Adipocyte (in vitro differentiated cells): ENCODE data around the gene NUP210.

Source experiments
- DNase-seq: peaks from one replicate; pipeline ENCODE4 v3.0.0-alpha.2; 2015; ENCODE audit warnings: low read depth
- H3K27me3 ChIP-seq: replicated peaks from 2 replicates; pipeline ENCODE4 v1.7.0; 2013; ENCODE audit warnings: mild to moderate bottlenecking, low read length, moderate library complexity; ENCODE audit not compliant: control insufficient read depth, insufficient read depth
- H3K36me3 ChIP-seq: 2 replicates; pipeline ENCODE4 v1.7.0; 2013; ENCODE audit warnings: low read length, mild to moderate bottlenecking, moderate library complexity; ENCODE audit not compliant: control insufficient read depth, insufficient read depth, severe bottlenecking
- H3K4me1 ChIP-seq: 2 replicates; pipeline ENCODE4 v1.7.0; 2013; ENCODE audit warnings: mild to moderate bottlenecking, low read length, moderate library complexity; ENCODE audit not compliant: control insufficient read depth, insufficient read depth
- H3K4me3 ChIP-seq: 2 replicates; pipeline ENCODE4 v1.7.0; 2013; ENCODE audit warnings: mild to moderate bottlenecking, low read length, moderate library complexity
- H3K9ac ChIP-seq: 2 replicates; pipeline ENCODE4 v1.7.0; 2013; ENCODE audit warnings: mild to moderate bottlenecking, low read length, moderate library complexity
- H3K9me3 ChIP-seq: 2 replicates; pipeline ENCODE4 v1.7.0; 2013; ENCODE audit warnings: mild to moderate bottlenecking, low read length, moderate library complexity; ENCODE audit not compliant: control insufficient read depth

Gene NUP210

DNA sequence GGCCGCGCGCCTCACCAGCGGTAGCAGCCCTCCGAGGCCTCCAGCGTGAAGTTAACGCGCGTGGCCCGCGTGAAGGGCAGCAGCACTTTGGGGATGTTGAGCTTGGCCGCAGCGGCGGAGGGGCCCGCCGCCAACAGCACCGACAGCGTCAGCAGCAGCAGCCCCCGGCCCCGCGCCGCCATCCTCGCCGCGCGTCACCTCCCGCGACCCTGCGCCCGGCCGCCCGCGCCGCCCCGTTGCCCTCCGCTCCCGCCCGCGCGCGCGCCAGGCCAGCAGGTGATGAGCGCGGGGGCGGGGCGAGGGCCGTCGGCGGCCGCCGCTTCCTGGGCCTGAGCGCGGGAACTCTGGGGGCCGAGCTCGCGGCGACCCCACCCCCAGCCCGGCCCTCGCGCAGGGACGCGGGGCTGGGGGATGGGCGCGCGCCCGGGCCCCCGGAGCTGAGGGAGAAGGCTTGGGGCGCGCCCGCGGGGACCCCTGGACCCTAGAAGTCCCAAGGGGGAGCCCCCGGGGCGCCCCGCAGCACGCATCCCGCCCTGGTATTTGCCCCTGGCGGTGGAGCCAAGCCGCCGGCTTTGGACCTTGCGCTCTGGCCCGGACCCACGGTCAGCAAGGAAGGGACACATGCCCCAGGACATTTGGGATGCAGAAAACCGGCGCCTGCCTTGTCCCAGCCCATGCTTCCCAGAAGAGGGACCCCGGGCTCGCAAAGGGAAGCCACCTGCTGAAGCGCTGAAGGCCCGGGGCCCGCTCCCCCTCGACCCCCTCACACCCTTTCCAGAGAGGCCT is at the start of gene NUP210:
NUP210 (minus strand) TSS at position 278 of the 786 bp plus-strand sequence; CDS start at position 182, 96 bp downstream.
- Histone ChIP-seq H3K9me3 (no peaks in the 10 kb centered on the region), H3K4me3 (peak within 1 kb of the TSS; percentile 47), H3K36me3 (no peaks in the 10 kb centered on the region), H3K4me1 (no peaks in the 10 kb centered on the region), H3K9ac (no peak within 1 kb of the TSS), H3K27me3 (peaks cover 47% of the 10 kb centered on the region)
- DNase-seq = peak; percentile 4

DNA sequence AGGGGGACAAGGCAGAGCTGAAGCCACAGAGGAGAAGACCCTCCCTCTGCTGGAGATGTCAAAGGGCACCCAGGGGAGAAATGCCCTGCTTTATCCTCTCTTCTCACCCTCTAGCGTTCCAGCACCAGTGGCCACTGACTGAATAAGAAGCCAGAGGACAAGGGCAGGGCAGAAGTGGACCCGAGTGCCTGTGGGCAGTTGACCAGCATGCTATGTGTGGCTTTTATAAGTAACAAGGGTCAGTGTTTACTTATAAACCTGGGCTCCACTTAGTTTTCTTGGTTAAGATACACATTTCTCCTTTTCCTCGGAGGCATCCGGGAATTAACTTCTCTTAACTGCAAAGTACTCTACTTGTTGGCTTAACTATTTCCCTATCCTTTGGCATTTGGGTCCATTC is 46.7 kb upstream of the NUP210 start:
- Histone ChIP-seq H3K4me1 (peaks cover 10% of the 10 kb centered on the region), H3K9ac (no peak overlapping the region), H3K36me3 (no peaks in the 10 kb centered on the region), H3K27me3 (peaks cover 27% of the 10 kb centered on the region), H3K9me3 (no peaks in the 10 kb centered on the region), H3K4me3 (no peak overlapping the region)
- no peak for DNase-seq

DNA sequence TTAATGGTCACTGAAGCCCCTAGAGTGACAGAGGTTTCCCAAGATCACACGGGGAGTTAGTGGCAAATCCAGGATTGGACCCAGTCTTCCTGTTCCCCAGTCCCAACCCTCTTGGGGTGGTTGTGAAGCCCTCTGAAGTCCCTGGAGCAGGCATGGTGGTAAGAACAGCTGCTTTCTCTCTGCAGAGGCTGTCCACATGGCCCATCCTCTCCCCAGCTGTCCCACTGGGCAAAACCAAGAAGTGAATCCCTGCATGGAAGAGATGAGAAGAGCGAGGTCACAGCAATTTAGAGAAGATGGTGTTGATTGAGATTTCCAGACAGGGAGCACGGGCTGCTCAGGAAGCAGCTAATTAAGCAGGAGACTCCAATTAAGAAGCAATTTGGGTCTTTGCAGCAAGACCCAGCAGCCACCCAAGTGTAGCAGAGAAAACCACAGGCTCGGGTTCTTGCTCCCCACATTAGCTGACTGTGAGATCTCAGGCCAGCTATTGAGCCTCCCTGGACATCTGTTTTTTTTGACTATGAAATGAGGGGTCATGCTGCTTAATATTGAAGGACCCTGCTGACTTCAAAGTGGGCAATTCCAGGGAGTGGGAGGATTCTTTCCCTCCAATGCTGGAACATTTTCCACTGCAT is 45.2 kb upstream of the NUP210 start:
- no peaks in the 10 kb centered on the region for H3K9me3 ChIP-seq
- H3K36me3 ChIP-seq = no peaks in the 10 kb centered on the region
- no peak overlapping the region for H3K4me3 ChIP-seq
- peaks cover 10% of the 10 kb centered on the region for H3K4me1 ChIP-seq
- peaks cover 24% of the 10 kb centered on the region for H3K27me3 ChIP-seq
- no peak for DNase-seq
- H3K9ac ChIP-seq = no peak overlapping the region

GRCh38 chr3:13463618-13464400 is 43.7 kb upstream of the NUP210 start:
- peaks cover 10% of the 10 kb centered on the region for H3K4me1 ChIP-seq
- H3K9me3 ChIP-seq = no peaks in the 10 kb centered on the region
- DNase-seq = no peak
- no peak overlapping the region for H3K9ac ChIP-seq
- peaks cover 37% of the 10 kb centered on the region for H3K27me3 ChIP-seq
- no peaks in the 10 kb centered on the region for H3K36me3 ChIP-seq
- H3K4me3 ChIP-seq = no peak overlapping the region

DNA sequence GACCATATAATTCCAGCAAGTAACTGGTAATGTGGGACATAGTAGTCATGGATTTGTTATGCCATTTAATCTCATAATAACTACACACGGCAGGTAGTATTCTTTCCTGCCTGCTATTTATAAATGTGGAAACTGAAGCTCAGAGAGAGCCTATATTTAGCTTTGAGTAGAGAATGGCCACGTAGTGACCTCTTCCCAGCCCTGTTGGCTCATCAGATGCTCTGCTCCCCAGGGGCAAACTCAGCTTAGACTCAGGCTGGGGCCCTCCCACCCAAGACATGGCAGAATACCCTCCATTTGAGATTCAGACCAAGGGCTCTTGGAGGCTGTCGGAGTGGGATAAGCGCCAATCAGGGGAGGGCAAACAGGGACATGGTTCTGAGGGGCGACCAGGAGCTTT is 42.7 kb upstream of the NUP210 start:
- Histone ChIP-seq H3K4me3 (no peak overlapping the region), H3K27me3 (peaks cover 37% of the 10 kb centered on the region), H3K9ac (no peak overlapping the region), H3K4me1 (peaks cover 13% of the 10 kb centered on the region), H3K9me3 (no peaks in the 10 kb centered on the region), H3K36me3 (no peaks in the 10 kb centered on the region)
- DNase-seq = no peak

- Histone ChIP-seq H3K9me3 (no peaks in the 10 kb centered on the region), H3K36me3 (no peaks in the 10 kb centered on the region), H3K27me3 (peaks cover 37% of the 10 kb centered on the region), H3K4me3 (no peak overlapping the region), H3K9ac (no peak overlapping the region), H3K4me1 (peaks cover 13% of the 10 kb centered on the region)
- no peak for DNase-seq
Observed at GRCh38 chr3:13462125-13462629, 42.1 kb upstream of the NUP210 start.

- no peaks in the 10 kb centered on the region for H3K9me3 ChIP-seq
- H3K27me3 ChIP-seq = peaks cover 36% of the 10 kb centered on the region
- no peak overlapping the region for H3K9ac ChIP-seq
- H3K4me3 ChIP-seq = no peak overlapping the region
- H3K4me1 ChIP-seq = peaks cover 13% of the 10 kb centered on the region
- no peaks in the 10 kb centered on the region for H3K36me3 ChIP-seq
- peak; percentile 43 for DNase-seq
Observed at GRCh38 chr3:13461169-13462124, 41.3 kb upstream of the NUP210 start.

- Histone ChIP-seq H3K36me3 (no peaks in the 10 kb centered on the region), H3K9me3 (no peaks in the 10 kb centered on the region), H3K27me3 (peaks cover 25% of the 10 kb centered on the region), H3K4me3 (no peak overlapping the region), H3K9ac (no peak overlapping the region), H3K4me1 (peaks cover 13% of the 10 kb centered on the region)
- no peak for DNase-seq
Observed at GRCh38 chr3:13460341-13460736, 40.2 kb upstream of the NUP210 start.

- H3K4me1 ChIP-seq = peaks cover 13% of the 10 kb centered on the region
- DNase-seq = no peak
- H3K9me3 ChIP-seq = no peaks in the 10 kb centered on the region
- H3K27me3 ChIP-seq = peaks cover 22% of the 10 kb centered on the region
- H3K9ac ChIP-seq = no peak overlapping the region
- no peaks in the 10 kb centered on the region for H3K36me3 ChIP-seq
- no peak overlapping the region for H3K4me3 ChIP-seq
Observed at GRCh38 chr3:13459605-13460340, 39.7 kb upstream of the NUP210 start.

DNA sequence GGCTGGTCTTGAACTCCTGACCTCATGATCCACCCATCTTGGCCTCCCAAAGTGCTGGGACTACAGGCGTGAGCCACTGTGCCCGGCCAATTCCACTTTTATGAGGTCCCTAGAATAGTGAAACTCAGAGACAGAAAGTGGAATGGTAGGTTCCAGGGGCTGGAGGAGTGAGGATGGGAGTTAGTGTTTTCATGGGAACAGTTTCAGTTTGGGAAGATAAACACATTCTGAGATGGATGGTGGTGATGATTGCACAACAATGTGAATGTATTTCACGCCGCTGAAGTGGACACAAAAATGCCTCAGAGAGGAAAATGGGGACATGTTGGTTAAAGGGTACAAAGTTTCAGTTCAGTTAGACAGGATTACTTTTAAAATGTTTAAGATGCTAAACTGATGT is 37.5 kb upstream of the NUP210 start:
- Histone ChIP-seq H3K9ac (no peak overlapping the region), H3K36me3 (no peaks in the 10 kb centered on the region), H3K9me3 (no peaks in the 10 kb centered on the region), H3K4me3 (no peak overlapping the region), H3K27me3 (peaks cover 22% of the 10 kb centered on the region), H3K4me1 (peaks cover 5% of the 10 kb centered on the region)
- no peak for DNase-seq
